Colonic mucosa (tissue), 4 donors: ENCODE data around the gene AP2A2. TPM values are rescaled to one million over a fixed set of nuclear protein-coding genes. Genes with fewer than 3 reads are reported as not detected.

ENCODE experiments used
- DNase-seq: peaks from one replicate; pipeline ENCODE4 v3.0.0-alpha.2; 2020
- H3K27ac ChIP-seq: fragments of 200-600 bp; one replicate; pipeline ENCODE4 v1.8.0; 2021
- H3K27me3 ChIP-seq: fragments of 200-600 bp; one replicate; pipeline ENCODE4 v1.8.0; 2021
- H3K36me3 ChIP-seq: fragments of 200-600 bp; one replicate; pipeline ENCODE4 v1.8.0; 2021
- H3K4me1 ChIP-seq: fragments of 200-600 bp; one replicate; pipeline ENCODE4 v1.8.0; 2021; ENCODE audit warnings: mild to moderate bottlenecking
- H3K4me3 ChIP-seq: fragments of 200-600 bp; one replicate; pipeline ENCODE4 v1.8.0; 2021
- H3K9ac ChIP-seq, 2 donors: one replicate each; pipeline ENCODE4 v1.7.0; 2013; ENCODE audit warnings: control low read depth in 2 of 2, low read depth in 2 of 2, low read length in 2 of 2
- H3K9me3 ChIP-seq: fragments of 200-600 bp; one replicate; pipeline ENCODE4 v1.8.0; 2021
- CTCF ChIP-seq: fragments of 200-600 bp; IDR thresholded peaks from one replicate; pipeline ENCODE4 v1.8.0; 2022; ENCODE audit warnings: antibody characterized with exemption, mild to moderate bottlenecking
- intact Hi-C: fragments of 100-400 bp; cut with DNase I; formaldehyde crosslinking; loops from one replicate; pipeline ENCODE4 v1.14.1; 2022
- total RNA-seq, 2 donors: library from RNA; stranded (reverse); fragmentation: NEBNext Ultra II Directional in 1 of 2; extraction: Animal tissue kit (Norgen Biotek cat#: 25700) in 1 of 2; gene quantifications; one replicate each; pipeline ENCODE4 v1.2.1, GENCODE V29; 2021
- donor health status: healthy.
- donor health status: DM: no; HTN: no; CAD: no.
- donor health status: DM: no; HTN: no; CAD: no.

The AP2A2 gene
- total RNA-seq, 2 donors from 2014 or later: 69.4 to 72.5 TPM

- intact Hi-C loops: no loop called here
- DNase-seq: no peak
- no peaks in the 10 kb centered on the region for H3K9me3 ChIP-seq
- no peaks in the 10 kb centered on the region for H3K27me3 ChIP-seq
- H3K4me1 ChIP-seq: peaks cover 1% of the 10 kb centered on the region
- H3K27ac ChIP-seq: no peak overlapping the region
- H3K4me3 ChIP-seq: no peak overlapping the region
- peaks cover 5% of the 10 kb centered on the region for H3K36me3 ChIP-seq
- no peak for TF ChIP-seq CTCF
- no peak overlapping the region for H3K9ac ChIP-seq
These were observed 64.4 kb downstream of the AP2A2 start for GRCh38 chr11:990101-990500.

- TF ChIP-seq CTCF: no peak
- Histone ChIP-seq H3K27me3 (no peaks in the 10 kb centered on the region), H3K4me1 (no peaks in the 10 kb centered on the region), H3K4me3 (no peak overlapping the region), H3K9ac (no peak overlapping the region), H3K27ac (no peak overlapping the region), H3K9me3 (no peaks in the 10 kb centered on the region), H3K36me3 (peaks cover 5% of the 10 kb centered on the region)
- intact Hi-C loops: no loop called here
- no peak for DNase-seq
These were observed 65.4 kb downstream of the AP2A2 start for GRCh38 chr11:991034-991433.

GRCh38 chr11:991711-992307 lies 66.1 kb downstream of the AP2A2 start:
- no peaks in the 10 kb centered on the region for H3K4me1 ChIP-seq
- DNase-seq: no peak
- H3K27ac ChIP-seq: no peak overlapping the region
- no peaks in the 10 kb centered on the region for H3K27me3 ChIP-seq
- TF ChIP-seq CTCF: no peak
- intact Hi-C loops: no loop called here
- no peaks in the 10 kb centered on the region for H3K9me3 ChIP-seq
- H3K9ac ChIP-seq: no peak overlapping the region
- H3K36me3 ChIP-seq: peaks cover 5% of the 10 kb centered on the region
- H3K4me3 ChIP-seq: no peak overlapping the region

GRCh38 chr11:992577-992976 lies 66.9 kb downstream of the AP2A2 start:
- H3K36me3 ChIP-seq: peaks cover 5% of the 10 kb centered on the region
- no peaks in the 10 kb centered on the region for H3K9me3 ChIP-seq
- intact Hi-C loops: no loop called here

GRCh38 chr11:993632-994167 lies 68.0 kb downstream of the AP2A2 start:
- no peak for TF ChIP-seq CTCF
- intact Hi-C loops: no loop called here
- Histone ChIP-seq H3K9me3 (no peaks in the 10 kb centered on the region), H3K4me3 (no peak overlapping the region), H3K27ac (no peak overlapping the region), H3K4me1 (no peaks in the 10 kb centered on the region), H3K9ac (no peak overlapping the region), H3K36me3 (peaks cover 2% of the 10 kb centered on the region), H3K27me3 (no peaks in the 10 kb centered on the region)
- DNase-seq: no peak

More at GRCh38 chr11:992577-992976, 66.9 kb downstream of the AP2A2 start:
- TF ChIP-seq CTCF: no peak
- H3K4me3 ChIP-seq: no peak overlapping the region
- H3K9ac ChIP-seq: no peak overlapping the region
- no peak overlapping the region for H3K27ac ChIP-seq
- H3K27me3 ChIP-seq: no peaks in the 10 kb centered on the region
- H3K4me1 ChIP-seq: no peaks in the 10 kb centered on the region
- DNase-seq: no peak
